Skeletal muscle tissue (tissue), 4 donors: ENCODE results near the gene SPATA16. TPM values are rescaled to one million over a fixed set of nuclear protein-coding genes. Genes with fewer than 3 reads are reported as not detected.

Source experiments
- H3K27ac ChIP-seq: one replicate; pipeline ENCODE4 v1.7.0; 2013; ENCODE audit warnings: mild to moderate bottlenecking, low read depth, low read length, inconsistent platforms
- H3K27me3 ChIP-seq, 3 donors: one replicate each; pipeline ENCODE4 v1.7.0; 2013; ENCODE audit warnings: low read length in 3 of 3; ENCODE audit not compliant: control insufficient read depth in 3 of 3, insufficient read depth in 3 of 3
- H3K36me3 ChIP-seq, 3 donors: one replicate each; pipeline ENCODE4 v1.7.0; 2013; ENCODE audit warnings: low read length in 3 of 3; ENCODE audit not compliant: control insufficient read depth in 3 of 3, insufficient read depth in 3 of 3
- H3K4me1 ChIP-seq, 3 donors: one replicate each; pipeline ENCODE4 v1.7.0; 2013; ENCODE audit warnings: low read length in 3 of 3, mild to moderate bottlenecking in 3 of 3; ENCODE audit not compliant: control insufficient read depth in 3 of 3, insufficient read depth in 3 of 3
- H3K4me3 ChIP-seq, 3 donors: one replicate each; pipeline ENCODE4 v1.7.0; 2013; ENCODE audit warnings: low read length in 3 of 3
- H3K9ac ChIP-seq, 3 donors: one replicate each; pipeline ENCODE4 v1.7.0; 2013; ENCODE audit warnings: low read length in 3 of 3, mild to moderate bottlenecking in 3 of 3, moderate library complexity in 2 of 3, low read depth in 1 of 3
- H3K9me3 ChIP-seq, 3 donors: one replicate each; pipeline ENCODE4 v1.7.0; 2013; ENCODE audit warnings: low read length in 3 of 3; ENCODE audit not compliant: control insufficient read depth in 3 of 3
- total RNA-seq: library from RNA; depleted of rRNA; stranded (reverse); fragments of >200 nt; gene quantifications from one replicate; pipeline ENCODE4 v1.2.3, GENCODE V29; 2014
- donor health status: Osteomylitis.

The SPATA16 gene
- total RNA-seq, 1 donor from 2014 or later = not detected

- Histone ChIP-seq H3K27me3 (no peaks in the 10 kb centered on the region), H3K4me1 (no peaks in the 10 kb centered on the region), H3K9ac (no peak overlapping the region), H3K4me3 (no peak overlapping the region), H3K36me3 (no peaks in the 10 kb centered on the region), H3K9me3 (no peaks in the 10 kb centered on the region), H3K27ac (no peak overlapping the region)
These were observed 209.2 kb downstream of the SPATA16 start for GRCh38 chr3:172931746-172932285.

GRCh38 chr3:172929451-172929850, 211.6 kb downstream of the SPATA16 start:
- H3K9me3 ChIP-seq = no peaks in the 10 kb centered on the region
- H3K36me3 ChIP-seq = no peaks in the 10 kb centered on the region
- no peaks in the 10 kb centered on the region for H3K27me3 ChIP-seq
- no peak overlapping the region for H3K27ac ChIP-seq
- H3K4me1 ChIP-seq = no peaks in the 10 kb centered on the region
- H3K4me3 ChIP-seq = no peak overlapping the region
- no peak overlapping the region for H3K9ac ChIP-seq

GRCh38 chr3:172924546-172924945, 216.5 kb downstream of the SPATA16 start:
- Histone ChIP-seq H3K27ac (no peak overlapping the region), H3K9me3 (no peaks in the 10 kb centered on the region), H3K4me3 (no peak overlapping the region), H3K4me1 (no peaks in the 10 kb centered on the region), H3K9ac (no peak overlapping the region), H3K36me3 (no peaks in the 10 kb centered on the region), H3K27me3 (no peaks in the 10 kb centered on the region)

- Histone ChIP-seq H3K27me3 (no peaks in the 10 kb centered on the region), H3K4me1 (no peaks in the 10 kb centered on the region), H3K27ac (no peak overlapping the region), H3K36me3 (no peaks in the 10 kb centered on the region), H3K9ac (no peak overlapping the region), H3K4me3 (no peak overlapping the region), H3K9me3 (no peaks in the 10 kb centered on the region)
These were observed 221.7 kb downstream of the SPATA16 start for GRCh38 chr3:172919297-172919683.

GRCh38 chr3:172918568-172919296, 222.3 kb downstream of the SPATA16 start:
- Histone ChIP-seq H3K9ac (no peak overlapping the region), H3K9me3 (no peaks in the 10 kb centered on the region), H3K36me3 (no peaks in the 10 kb centered on the region), H3K27ac (no peak overlapping the region), H3K4me3 (no peak overlapping the region), H3K27me3 (no peaks in the 10 kb centered on the region), H3K4me1 (no peaks in the 10 kb centered on the region)

GRCh38 chr3:172918165-172918564, 222.9 kb downstream of the SPATA16 start:
- Histone ChIP-seq H3K36me3 (no peaks in the 10 kb centered on the region), H3K9ac (no peak overlapping the region), H3K4me1 (no peaks in the 10 kb centered on the region), H3K27ac (no peak overlapping the region), H3K4me3 (no peak overlapping the region), H3K27me3 (no peaks in the 10 kb centered on the region), H3K9me3 (no peaks in the 10 kb centered on the region)

- H3K4me1 ChIP-seq = no peaks in the 10 kb centered on the region
- H3K4me3 ChIP-seq = no peak overlapping the region
- H3K9me3 ChIP-seq = no peaks in the 10 kb centered on the region
- no peak overlapping the region for H3K9ac ChIP-seq
- H3K36me3 ChIP-seq = no peaks in the 10 kb centered on the region
- H3K27me3 ChIP-seq = no peaks in the 10 kb centered on the region
- H3K27ac ChIP-seq = no peak overlapping the region
These were observed 225.0 kb downstream of the SPATA16 start for GRCh38 chr3:172915911-172916514.

GRCh38 chr3:172914854-172915253, 226.2 kb downstream of the SPATA16 start:
- no peaks in the 10 kb centered on the region for H3K9me3 ChIP-seq
- H3K36me3 ChIP-seq = no peaks in the 10 kb centered on the region
- no peak overlapping the region for H3K27ac ChIP-seq
- no peak overlapping the region for H3K4me3 ChIP-seq
- H3K4me1 ChIP-seq = no peaks in the 10 kb centered on the region
- H3K9ac ChIP-seq = no peak overlapping the region
- H3K27me3 ChIP-seq = no peaks in the 10 kb centered on the region

- Histone ChIP-seq H3K9ac (no peak overlapping the region), H3K36me3 (no peaks in the 10 kb centered on the region), H3K4me3 (no peak overlapping the region), H3K4me1 (no peaks in the 10 kb centered on the region), H3K27ac (no peak overlapping the region), H3K9me3 (no peaks in the 10 kb centered on the region), H3K27me3 (no peaks in the 10 kb centered on the region)
These were observed 227.0 kb downstream of the SPATA16 start for GRCh38 chr3:172913911-172914655.

GRCh38 chr3:172911142-172911541, 229.9 kb downstream of the SPATA16 start:
- Histone ChIP-seq H3K9ac (no peak overlapping the region), H3K36me3 (no peaks in the 10 kb centered on the region), H3K9me3 (no peaks in the 10 kb centered on the region), H3K4me1 (no peaks in the 10 kb centered on the region), H3K4me3 (no peak overlapping the region), H3K27me3 (no peaks in the 10 kb centered on the region), H3K27ac (no peak overlapping the region)
